NOMO-1 treated with dmso at 0.1 percent for 144 hours (cell line): Measurements from ENCODE around the gene ANKRD11.
"Not testable (repeated sequence)": the region's sequence is repeated elsewhere in the genome, so short reads cannot be mapped to it uniquely, and the experiment has no call there.

Source experiments
- DNase-seq: peaks from one replicate; lab custom pipeline; 2025; ENCODE audit not compliant: unreplicated experiment; lab: John Stamatoyannopoulos, UW

ANKRD11 gene

GRCh38 chr16:89482150-89482816 lies 8.1 kb downstream of the ANKRD11 start:
- DNase-seq: no peak

GRCh38 chr16:89481356-89481955 lies 8.9 kb downstream of the ANKRD11 start:
- no peak for DNase-seq

GRCh38 chr16:89478576-89479221 lies 11.7 kb downstream of the ANKRD11 start:
- DNase-seq: no peak

- DNase-seq: peak; percentile 30
Measured at GRCh38 chr16:89476811-89477261, 13.5 kb downstream of the ANKRD11 start.

GRCh38 chr16:89476379-89476778 lies 14.0 kb downstream of the ANKRD11 start:
- no peak for DNase-seq

GRCh38 chr16:89475144-89475543 lies 15.2 kb downstream of the ANKRD11 start:
- no peak for DNase-seq

- peak; percentile 18 for DNase-seq
Measured at GRCh38 chr16:89473791-89474414, 16.5 kb downstream of the ANKRD11 start.

- no peak for DNase-seq
Measured at GRCh38 chr16:89473136-89473712, 17.1 kb downstream of the ANKRD11 start.

GRCh38 chr16:89472711-89473075 lies 17.7 kb downstream of the ANKRD11 start:
- DNase-seq: peak; percentile 42

- no peak for DNase-seq
Measured at GRCh38 chr16:89467382-89467781, 23.0 kb downstream of the ANKRD11 start.

- DNase-seq: no peak
Measured at GRCh38 chr16:89466920-89467319, 23.4 kb downstream of the ANKRD11 start.

- not testable (repeated sequence) for DNase-seq
Measured at GRCh38 chr16:89463312-89463711, 27.0 kb downstream of the ANKRD11 start.

GRCh38 chr16:89462639-89463038 lies 27.7 kb downstream of the ANKRD11 start:
- DNase-seq: not testable (repeated sequence)

GRCh38 chr16:89461890-89462289 lies 28.5 kb downstream of the ANKRD11 start:
- not testable (repeated sequence) for DNase-seq

- DNase-seq: no peak
Measured at GRCh38 chr16:89460556-89460955, 29.8 kb downstream of the ANKRD11 start.

GRCh38 chr16:89458967-89459366 lies 31.4 kb downstream of the ANKRD11 start:
- DNase-seq: no peak

GRCh38 chr16:89458551-89458950 lies 31.8 kb downstream of the ANKRD11 start:
- DNase-seq: no peak

GRCh38 chr16:89456419-89456959 lies 33.9 kb downstream of the ANKRD11 start:
- DNase-seq: no peak

GRCh38 chr16:89455692-89456091 lies 34.7 kb downstream of the ANKRD11 start:
- DNase-seq: no peak

GRCh38 chr16:89455178-89455577 lies 35.2 kb downstream of the ANKRD11 start:
- DNase-seq: no peak
